GM23338 (cell line): ENCODE measurements around the gene EYA2. TPM values are rescaled to one million over a fixed set of nuclear protein-coding genes. Genes with fewer than 3 reads are reported as not detected.

Experiments
- ATAC-seq: fragments of 200-7000 bp; cut with Tn5 transposase; 3 replicates; pipeline ENCODE4 v1.9.1; 2020
- DNase-seq: peaks from one replicate; pipeline ENCODE4 v3.0.0-alpha.2; 2015; ENCODE audit warnings: low spot score
- H2AFZ ChIP-seq: fragments of 200-600 bp; sonication (generic); 2 replicates; pipeline ENCODE4 v1.8.0; 2016; ENCODE audit warnings: antibody characterized with exemption, mild to moderate bottlenecking, moderate library complexity
- H3F3A ChIP-seq: fragments of 200-600 bp; sonication (generic); replicated peaks from 2 replicates; pipeline ENCODE4 v1.8.0; 2017; ENCODE audit warnings: antibody characterized with exemption, mixed run types, low read depth
- H3K27ac ChIP-seq: fragments of 200-600 bp; sonication (generic); 2 replicates; pipeline ENCODE4 v1.6.1; 2016; ENCODE audit warnings: low read depth
- H3K27me3 ChIP-seq: fragments of 200-600 bp; sonication (generic); 2 replicates; pipeline ENCODE4 v1.8.0; 2016; ENCODE audit warnings: mild to moderate bottlenecking, mixed run types, moderate library complexity; ENCODE audit not compliant: insufficient read depth
- H3K36me3 ChIP-seq: fragments of 200-600 bp; sonication (generic); 2 replicates; pipeline ENCODE4 v1.8.0; 2016; ENCODE audit warnings: mild to moderate bottlenecking; ENCODE audit not compliant: insufficient read depth
- H3K4me1 ChIP-seq: fragments of 200-600 bp; sonication (generic); 2 replicates; pipeline ENCODE4 v1.8.0; 2016; ENCODE audit warnings: mild to moderate bottlenecking, moderate library complexity; ENCODE audit not compliant: insufficient read depth
- H3K4me2 ChIP-seq: fragments of 200-600 bp; sonication (generic); 2 replicates; pipeline ENCODE4 v1.7.1; 2017; ENCODE audit warnings: mixed run types
- H3K4me3 ChIP-seq: fragments of 200-600 bp; sonication (generic); 2 replicates; pipeline ENCODE4 v1.6.1; 2016; ENCODE audit warnings: mixed run types
- H3K79me2 ChIP-seq: fragments of 200-600 bp; sonication (generic); replicated peaks from 2 replicates; pipeline ENCODE4 v1.8.0; 2017; ENCODE audit warnings: mild to moderate bottlenecking; ENCODE audit not compliant: insufficient read depth
- H3K9me2 ChIP-seq: fragments of 200-600 bp; sonication (generic); 2 replicates; pipeline ENCODE4 v1.8.0; 2017; ENCODE audit not compliant: insufficient read depth
- H4K20me1 ChIP-seq: fragments of 200-600 bp; sonication (generic); replicated peaks from 2 replicates; pipeline ENCODE4 v1.8.0; 2017; ENCODE audit warnings: mild to moderate bottlenecking; ENCODE audit not compliant: insufficient read depth
- H3K27ac Mint-ChIP-seq: 2 replicates; pipeline ENCODE4 v1.8.0; 2020; ENCODE audit warnings: inconsistent platforms, mild to moderate bottlenecking, moderate library complexity, mixed read lengths
- H3K27me3 Mint-ChIP-seq: 3 replicates; pipeline ENCODE4 v1.8.0; 2022; ENCODE audit warnings: low read depth, mild to moderate bottlenecking, moderate library complexity, mixed read lengths, inconsistent platforms; ENCODE audit not compliant: insufficient read depth, poor library complexity
- H3K36me3 Mint-ChIP-seq: 3 replicates; pipeline ENCODE4 v1.8.0; 2021; ENCODE audit warnings: low read depth, mild to moderate bottlenecking, inconsistent platforms, moderate library complexity, mixed read lengths
- H3K4me1 Mint-ChIP-seq: 3 replicates; pipeline ENCODE4 v1.8.0; 2020; ENCODE audit warnings: mild to moderate bottlenecking, inconsistent platforms, mixed read lengths
- H3K4me3 Mint-ChIP-seq: 3 replicates; pipeline ENCODE4 v1.8.0; 2021; ENCODE audit warnings: moderate library complexity, mild to moderate bottlenecking, inconsistent platforms, mixed read lengths
- H3K9me3 Mint-ChIP-seq: 3 replicates; pipeline ENCODE4 v1.8.0; 2020; ENCODE audit warnings: moderate library complexity, mild to moderate bottlenecking, inconsistent platforms, mixed read lengths
- CREB1 ChIP-seq: fragments of 250-450 bp; sonication (Bioruptor Pico); IDR thresholded peaks from 2 replicates; pipeline ENCODE4 v1.5.0; 2020; ENCODE audit warnings: low read depth, mild to moderate bottlenecking, moderate library complexity
- EZH2 ChIP-seq: fragments of 200-600 bp; sonication (generic); IDR thresholded peaks from one replicate; pipeline ENCODE4 v1.8.0; 2017; ENCODE audit warnings: antibody characterized with exemption, mild to moderate bottlenecking, low read depth; ENCODE audit not compliant: unreplicated experiment
- EZH2phosphoT487 ChIP-seq: fragments of 200-600 bp; sonication (generic); IDR thresholded peaks from one replicate; pipeline ENCODE4 v1.8.1; 2018; ENCODE audit warnings: antibody characterized with exemption; ENCODE audit not compliant: unreplicated experiment
- JUNB ChIP-seq: IDR thresholded peaks from one replicate; pipeline ENCODE4 v1.6.1; 2016; ENCODE audit warnings: antibody characterized with exemption; ENCODE audit not compliant: unreplicated experiment
- NANOG ChIP-seq: IDR thresholded peaks from 2 replicates; pipeline ENCODE4 v1.6.1; 2016; ENCODE audit warnings: antibody characterized with exemption, borderline replicate concordance
- POLR2AphosphoS5 ChIP-seq: IDR thresholded peaks from 2 replicates; pipeline ENCODE4 v1.6.1; 2016; ENCODE audit warnings: antibody characterized with exemption, low read depth
- STAT1 ChIP-seq: IDR thresholded peaks from one replicate; pipeline ENCODE4 v1.6.1; 2016; ENCODE audit warnings: antibody characterized with exemption; ENCODE audit not compliant: unreplicated experiment
- ZNF114 ChIP-seq: fragments of 250-450 bp; sonication (Bioruptor Pico); IDR thresholded peaks from 2 replicates; pipeline ENCODE4 v1.5.0; 2020; ENCODE audit warnings: mild to moderate bottlenecking, moderate library complexity
- ZNF331 ChIP-seq: fragments of 250-450 bp; sonication (Bioruptor Pico); IDR thresholded peaks from 2 replicates; pipeline ENCODE4 v1.5.0; 2020; ENCODE audit warnings: low read depth, mild to moderate bottlenecking, moderate library complexity
- ZNF462 ChIP-seq: fragments of 250-450 bp; sonication (Bioruptor Pico); IDR thresholded peaks from 2 replicates; pipeline ENCODE4 v1.5.0; 2020; ENCODE audit warnings: mild to moderate bottlenecking, moderate library complexity
- polyA plus RNA-seq: library from polyadenylated mRNA; unstranded; fragments of >200 nt; fragmentation: Nextera tagmentation; extraction: Ambion mirVana; gene quantifications from 2 replicates; pipeline ENCODE4 v1.2.1, GENCODE V29; 2016
- total RNA-seq: library from RNA; depleted of rRNA; stranded (reverse); fragments of >200 nt; shearing (Covaris generic); gene quantifications from 2 replicates; pipeline ENCODE4 v1.2.3, GENCODE V29; 2014
- TF ChIP-seq, protein P1 (sequence below): IDR thresholded peaks from 2 replicates; pipeline ENCODE4 v1.6.1; 2016; ENCODE audit warnings: antibody characterized with exemption
- TF ChIP-seq, protein P2 (sequence below): IDR thresholded peaks from one replicate; pipeline ENCODE4 v1.6.1; 2018; ENCODE audit warnings: antibody characterized with exemption; ENCODE audit not compliant: unreplicated experiment
- TF ChIP-seq, protein P3 (sequence below), 2 experiments: fragments of 200-600 bp in 1 of 2; sonication (generic) in 1 of 2; conservative IDR thresholded peaks; 2 replicates each; pipeline versions ENCODE4 v1.5.1 to v1.6.1; 2016 to 2017; ENCODE audit warnings: antibody characterized with exemption in 2 of 2, low read depth in 2 of 2, mild to moderate bottlenecking in 2 of 2, moderate library complexity in 1 of 2

Gene EYA2
- total and polyA plus RNA-seq, 2 experiments from 2014 or later, result 0.50 to 0.56 TPM

DNA sequence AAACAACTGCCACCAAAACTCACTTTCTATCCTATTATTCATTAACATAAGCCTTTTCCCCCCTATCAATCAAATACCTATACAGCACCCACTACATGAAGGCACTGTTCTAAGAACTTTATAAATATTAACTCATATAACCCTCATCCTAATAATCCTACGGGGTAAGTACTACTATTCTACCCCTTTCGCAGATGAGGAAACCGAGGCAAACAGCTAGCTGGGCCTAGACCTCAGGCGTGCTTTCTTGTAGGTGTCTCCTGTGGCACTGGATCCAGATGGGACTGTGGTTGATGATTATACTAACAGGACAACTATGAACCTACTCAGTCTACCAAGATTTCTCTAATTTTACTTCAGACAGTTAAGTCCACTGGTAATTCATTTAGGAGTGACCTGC, 330.2 kb downstream of the EYA2 start:
- no peaks in the 10 kb centered on the region for H3K9me3 Mint-ChIP-seq
- Histone ChIP-seq H3K36me3 (peaks cover 76% of the 10 kb centered on the region), H4K20me1 (peaks cover 13% of the 10 kb centered on the region; the same call in 1 of the 2 replicates), H3K9me2 (no peaks in the 10 kb centered on the region), H3F3A (peaks cover 21% of the 10 kb centered on the region), H3K27ac (no peak overlapping the region), H3K27me3 (no peaks in the 10 kb centered on the region), H2AFZ (no peak overlapping the region), H3K4me3 (no peak overlapping the region), H3K4me1 (no peaks in the 10 kb centered on the region), H3K79me2 (peaks cover 31% of the 10 kb centered on the region), H3K4me2 (no peak overlapping the region)
- DNase-seq, result no peak
- H3K4me1 Mint-ChIP-seq, result peaks cover 9% of the 10 kb centered on the region; the same call in 1 of the 3 replicates
- H3K36me3 Mint-ChIP-seq, result peaks cover 98% of the 10 kb centered on the region
- TF ChIP-seq ZNF462 (CRISPR knock-in tag), result no peak
- TF ChIP-seq, protein P1, sequence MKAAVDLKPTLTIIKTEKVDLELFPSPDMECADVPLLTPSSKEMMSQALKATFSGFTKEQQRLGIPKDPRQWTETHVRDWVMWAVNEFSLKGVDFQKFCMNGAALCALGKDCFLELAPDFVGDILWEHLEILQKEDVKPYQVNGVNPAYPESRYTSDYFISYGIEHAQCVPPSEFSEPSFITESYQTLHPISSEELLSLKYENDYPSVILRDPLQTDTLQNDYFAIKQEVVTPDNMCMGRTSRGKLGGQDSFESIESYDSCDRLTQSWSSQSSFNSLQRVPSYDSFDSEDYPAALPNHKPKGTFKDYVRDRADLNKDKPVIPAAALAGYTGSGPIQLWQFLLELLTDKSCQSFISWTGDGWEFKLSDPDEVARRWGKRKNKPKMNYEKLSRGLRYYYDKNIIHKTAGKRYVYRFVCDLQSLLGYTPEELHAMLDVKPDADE, result no peak
- no peak for TF ChIP-seq NANOG
- no peak for TF ChIP-seq POLR2AphosphoS5
- TF ChIP-seq ZNF114 (CRISPR knock-in tag), result no peak
- no peak for TF ChIP-seq CREB1 (CRISPR knock-in tag)
- TF ChIP-seq EZH2phosphoT487, result no peak
- TF ChIP-seq, protein P2, sequence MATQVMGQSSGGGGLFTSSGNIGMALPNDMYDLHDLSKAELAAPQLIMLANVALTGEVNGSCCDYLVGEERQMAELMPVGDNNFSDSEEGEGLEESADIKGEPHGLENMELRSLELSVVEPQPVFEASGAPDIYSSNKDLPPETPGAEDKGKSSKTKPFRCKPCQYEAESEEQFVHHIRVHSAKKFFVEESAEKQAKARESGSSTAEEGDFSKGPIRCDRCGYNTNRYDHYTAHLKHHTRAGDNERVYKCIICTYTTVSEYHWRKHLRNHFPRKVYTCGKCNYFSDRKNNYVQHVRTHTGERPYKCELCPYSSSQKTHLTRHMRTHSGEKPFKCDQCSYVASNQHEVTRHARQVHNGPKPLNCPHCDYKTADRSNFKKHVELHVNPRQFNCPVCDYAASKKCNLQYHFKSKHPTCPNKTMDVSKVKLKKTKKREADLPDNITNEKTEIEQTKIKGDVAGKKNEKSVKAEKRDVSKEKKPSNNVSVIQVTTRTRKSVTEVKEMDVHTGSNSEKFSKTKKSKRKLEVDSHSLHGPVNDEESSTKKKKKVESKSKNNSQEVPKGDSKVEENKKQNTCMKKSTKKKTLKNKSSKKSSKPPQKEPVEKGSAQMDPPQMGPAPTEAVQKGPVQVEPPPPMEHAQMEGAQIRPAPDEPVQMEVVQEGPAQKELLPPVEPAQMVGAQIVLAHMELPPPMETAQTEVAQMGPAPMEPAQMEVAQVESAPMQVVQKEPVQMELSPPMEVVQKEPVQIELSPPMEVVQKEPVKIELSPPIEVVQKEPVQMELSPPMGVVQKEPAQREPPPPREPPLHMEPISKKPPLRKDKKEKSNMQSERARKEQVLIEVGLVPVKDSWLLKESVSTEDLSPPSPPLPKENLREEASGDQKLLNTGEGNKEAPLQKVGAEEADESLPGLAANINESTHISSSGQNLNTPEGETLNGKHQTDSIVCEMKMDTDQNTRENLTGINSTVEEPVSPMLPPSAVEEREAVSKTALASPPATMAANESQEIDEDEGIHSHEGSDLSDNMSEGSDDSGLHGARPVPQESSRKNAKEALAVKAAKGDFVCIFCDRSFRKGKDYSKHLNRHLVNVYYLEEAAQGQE, result no peak
- no peak for TF ChIP-seq EZH2
- TF ChIP-seq, protein P3, sequence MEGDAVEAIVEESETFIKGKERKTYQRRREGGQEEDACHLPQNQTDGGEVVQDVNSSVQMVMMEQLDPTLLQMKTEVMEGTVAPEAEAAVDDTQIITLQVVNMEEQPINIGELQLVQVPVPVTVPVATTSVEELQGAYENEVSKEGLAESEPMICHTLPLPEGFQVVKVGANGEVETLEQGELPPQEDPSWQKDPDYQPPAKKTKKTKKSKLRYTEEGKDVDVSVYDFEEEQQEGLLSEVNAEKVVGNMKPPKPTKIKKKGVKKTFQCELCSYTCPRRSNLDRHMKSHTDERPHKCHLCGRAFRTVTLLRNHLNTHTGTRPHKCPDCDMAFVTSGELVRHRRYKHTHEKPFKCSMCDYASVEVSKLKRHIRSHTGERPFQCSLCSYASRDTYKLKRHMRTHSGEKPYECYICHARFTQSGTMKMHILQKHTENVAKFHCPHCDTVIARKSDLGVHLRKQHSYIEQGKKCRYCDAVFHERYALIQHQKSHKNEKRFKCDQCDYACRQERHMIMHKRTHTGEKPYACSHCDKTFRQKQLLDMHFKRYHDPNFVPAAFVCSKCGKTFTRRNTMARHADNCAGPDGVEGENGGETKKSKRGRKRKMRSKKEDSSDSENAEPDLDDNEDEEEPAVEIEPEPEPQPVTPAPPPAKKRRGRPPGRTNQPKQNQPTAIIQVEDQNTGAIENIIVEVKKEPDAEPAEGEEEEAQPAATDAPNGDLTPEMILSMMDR (conservative IDR thresholded peaks at IDR 0.05; ENCODE audit: low read depth in 2 of 2), result no peak
- TF ChIP-seq STAT1, result no peak
- no peak for TF ChIP-seq JUNB
- no peak for TF ChIP-seq ZNF331 (CRISPR knock-in tag)
- peaks cover 10% of the 10 kb centered on the region for H3K27me3 Mint-ChIP-seq
- ATAC-seq, result no peak
- no peak overlapping the region for H3K4me3 Mint-ChIP-seq
- H3K27ac Mint-ChIP-seq, result no peak overlapping the region
